ENCODE results near the gene ABCC11. TPM values are rescaled to one million over a fixed set of nuclear protein-coding genes. Genes with fewer than 3 reads are reported as not detected.
"Not testable (repeated sequence)": the region's sequence is repeated elsewhere in the genome, so short reads cannot be mapped to it uniquely, and the experiment has no call there.

The ABCC11 gene
- polyA plus RNA-seq, 3 donors = 0.15 to 0.49 TPM; not detected in 1

DNA sequence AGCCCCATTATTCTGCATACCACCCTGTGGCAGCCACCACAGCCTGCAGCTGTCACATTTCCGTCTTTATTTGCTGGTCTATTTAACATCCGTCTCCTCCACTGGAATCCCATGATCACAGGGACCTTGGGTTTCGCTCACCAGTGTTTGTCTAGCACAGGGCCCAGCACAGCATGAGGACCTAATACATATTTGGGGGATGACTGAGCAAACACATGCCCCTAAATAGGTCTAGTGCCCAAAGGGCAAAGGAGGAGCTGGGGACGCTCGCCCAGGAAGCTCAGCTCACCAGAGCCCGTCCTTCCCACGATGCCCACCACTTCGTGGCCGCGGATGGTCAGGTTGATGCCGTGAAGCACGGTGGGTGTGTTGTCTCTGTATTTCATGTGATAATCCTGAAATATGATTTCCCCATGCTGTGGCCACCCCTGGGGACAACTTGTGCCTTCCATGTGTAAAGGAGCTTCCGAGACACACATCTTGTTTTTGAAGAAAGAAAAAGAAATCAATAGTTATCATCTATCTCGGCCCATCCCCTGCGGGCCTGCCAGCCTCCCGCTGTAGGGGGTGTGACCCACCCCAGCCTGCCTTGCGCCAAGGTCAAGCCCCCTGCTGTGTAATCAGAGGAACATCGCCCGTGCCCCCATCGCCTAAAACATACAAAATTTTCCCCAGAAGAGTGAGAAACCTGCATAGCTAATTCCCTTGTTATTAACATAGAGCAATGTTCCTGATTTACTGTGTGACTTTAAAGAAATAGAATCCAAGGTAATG is 70.5 kb downstream of the ABCC11 start:
- 69 to 87% (median 85%) methylated on average over 20 of the region's 20 CpGs for WGBS, 3 donors

GRCh38 chr16:48173889-48174288 is 73.5 kb downstream of the ABCC11 start:
- no peak overlapping the region for H3K27ac ChIP-seq (ENCODE audit: low read depth, low read length)
- 32 to 81% (median 71%) methylated on average over 1 of the region's 1 CpG for WGBS, 3 donors

More for the DNA sequence above, 70.5 kb downstream of the ABCC11 start:
- no peak overlapping the region for H3K27ac ChIP-seq (ENCODE audit: low read depth, low read length)

DNA sequence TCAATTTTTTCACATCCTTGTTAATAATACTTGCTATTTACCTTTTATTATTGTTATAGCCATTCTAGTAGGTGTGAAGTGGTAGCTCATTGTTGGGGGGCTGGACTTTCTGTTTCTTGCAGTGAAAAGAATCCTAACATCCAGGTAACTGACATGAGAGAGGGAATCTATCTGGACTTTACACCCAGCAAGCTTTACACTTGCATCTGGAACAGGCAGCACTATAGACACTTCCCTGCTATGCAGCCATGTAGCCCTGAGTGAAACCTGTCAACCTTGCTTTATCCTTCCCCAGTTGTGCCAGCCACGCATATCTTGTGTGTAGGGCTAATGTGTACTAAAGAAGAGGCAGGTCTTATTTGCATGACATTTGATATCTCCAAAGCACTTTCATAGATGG is 74.7 kb downstream of the ABCC11 start:
- WGBS, 3 donors = 54 to 73% (median 71%) methylated on average over 1 of the region's 1 CpG

GRCh38 chr16:48169896-48170295 is 77.4 kb downstream of the ABCC11 start:
- H3K27ac ChIP-seq (ENCODE audit: low read depth, low read length) = no peak overlapping the region
- 60 to 83% (median 70%) methylated on average over 8 of the region's 8 CpGs for WGBS, 3 donors

More for the DNA sequence above, 74.7 kb downstream of the ABCC11 start:
- no peak overlapping the region for H3K27ac ChIP-seq (ENCODE audit: low read depth, low read length)

- H3K27ac ChIP-seq (ENCODE audit: low read depth, low read length) = no peak overlapping the region
- 62 to 93% (median 69%) methylated on average over 1 of the region's 1 CpG for WGBS, 3 donors
These were observed 79.3 kb downstream of the ABCC11 start for GRCh38 chr16:48168075-48168474.

- not testable (repeated sequence) for H3K27ac ChIP-seq (ENCODE audit: low read depth, low read length)
- 91 to 95% (median 92%) methylated on average over 5 of the region's 5 CpGs for WGBS, 3 donors
These were observed 80.7 kb downstream of the ABCC11 start for GRCh38 chr16:48166617-48167016.

DNA sequence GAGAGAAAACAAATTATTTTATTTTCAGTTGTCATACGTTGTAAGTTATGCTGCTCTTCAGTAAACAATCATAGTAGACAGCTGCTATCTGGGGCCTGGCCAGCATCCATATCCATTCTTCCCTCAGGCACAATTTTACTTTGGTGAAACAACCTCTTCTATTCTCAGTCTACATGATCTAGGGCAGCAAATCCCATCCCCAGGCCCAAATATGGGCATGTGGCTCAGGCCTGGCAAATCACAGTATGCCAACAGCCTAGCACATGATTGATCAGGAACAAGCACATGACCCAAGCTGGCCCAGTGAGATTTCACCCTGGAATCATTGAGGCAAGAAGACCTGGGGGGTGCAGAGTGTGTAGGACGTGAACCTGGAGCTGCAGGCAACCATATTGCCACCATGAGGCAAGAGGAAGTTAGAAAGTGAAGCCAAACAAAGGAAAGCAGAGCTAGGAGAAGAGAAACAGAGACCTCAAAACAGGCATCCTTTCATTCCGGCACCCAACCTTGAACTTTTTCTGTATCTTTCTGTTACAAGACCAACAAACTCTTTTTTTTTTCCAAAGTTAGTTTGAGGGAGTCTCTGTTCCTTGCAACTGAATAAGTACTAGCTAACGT is 81.3 kb downstream of the ABCC11 start:
- 80 to 88% (median 80%) methylated on average over 4 of the region's 4 CpGs for WGBS, 3 donors
- H3K27ac ChIP-seq (ENCODE audit: low read depth, low read length) = no peak overlapping the region

GRCh38 chr16:48164907-48165715 is 82.2 kb downstream of the ABCC11 start:
- H3K27ac ChIP-seq (ENCODE audit: low read depth, low read length) = no peak overlapping the region
- WGBS, 3 donors = 15 to 17% (median 17%) methylated on average over 16 of the region's 16 CpGs

DNA sequence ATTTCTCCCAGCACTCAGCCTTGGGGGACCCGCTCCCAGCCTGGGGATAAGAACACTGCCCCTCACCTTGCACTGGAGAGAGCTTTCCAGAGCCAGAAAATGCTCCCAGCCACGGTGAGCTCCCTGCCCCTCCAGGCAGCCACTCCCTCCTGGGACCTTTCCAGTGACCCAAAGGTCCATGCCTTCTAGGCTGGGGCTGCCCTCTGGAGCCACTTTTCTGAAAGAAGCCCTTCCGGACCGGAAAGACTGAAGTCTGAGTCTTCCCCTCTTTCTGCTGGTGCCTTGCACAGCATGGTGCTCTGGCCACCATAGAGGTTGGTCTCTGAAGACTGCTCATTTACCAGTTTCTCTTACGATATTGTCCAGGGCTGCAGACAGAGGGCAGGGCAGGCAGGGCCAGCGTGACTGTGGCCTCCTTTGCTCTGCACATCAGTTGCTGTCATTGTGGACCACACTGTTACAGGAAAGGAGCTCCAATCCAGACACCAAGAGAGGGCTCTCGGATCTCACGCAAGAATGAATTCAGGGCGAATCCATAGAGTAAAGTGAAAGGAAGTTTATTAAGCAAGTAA is 84.4 kb downstream of the ABCC11 start:
- WGBS, 3 donors = 69 to 78% (median 78%) methylated on average over 9 of the region's 9 CpGs

DNA sequence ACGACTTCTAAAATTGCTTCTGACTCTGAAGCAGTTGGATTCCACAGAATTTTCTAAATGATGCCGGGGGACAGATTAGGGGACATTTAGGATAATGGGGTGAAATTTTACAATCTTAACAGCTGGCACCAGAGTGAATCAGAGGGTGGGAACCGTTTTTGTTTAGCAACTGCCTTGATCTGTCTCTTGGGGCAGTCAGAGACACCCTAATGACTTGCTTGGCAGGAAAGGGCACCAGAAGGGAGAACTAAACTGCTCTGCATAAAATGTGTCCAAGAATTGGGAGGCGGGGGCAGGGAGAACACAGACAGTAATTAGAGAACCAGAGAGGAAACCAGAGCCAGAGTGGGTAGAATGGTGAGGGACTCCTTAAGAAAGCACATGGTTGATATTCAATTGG is 85.4 kb downstream of the ABCC11 start:
- no peak overlapping the region for H3K27ac ChIP-seq (ENCODE audit: low read depth, low read length)
- 64 to 72% (median 68%) methylated on average over 4 of the region's 4 CpGs for WGBS, 3 donors

More for the DNA sequence above, 84.4 kb downstream of the ABCC11 start:
- H3K27ac ChIP-seq (ENCODE audit: low read depth, low read length) = no peak overlapping the region

DNA sequence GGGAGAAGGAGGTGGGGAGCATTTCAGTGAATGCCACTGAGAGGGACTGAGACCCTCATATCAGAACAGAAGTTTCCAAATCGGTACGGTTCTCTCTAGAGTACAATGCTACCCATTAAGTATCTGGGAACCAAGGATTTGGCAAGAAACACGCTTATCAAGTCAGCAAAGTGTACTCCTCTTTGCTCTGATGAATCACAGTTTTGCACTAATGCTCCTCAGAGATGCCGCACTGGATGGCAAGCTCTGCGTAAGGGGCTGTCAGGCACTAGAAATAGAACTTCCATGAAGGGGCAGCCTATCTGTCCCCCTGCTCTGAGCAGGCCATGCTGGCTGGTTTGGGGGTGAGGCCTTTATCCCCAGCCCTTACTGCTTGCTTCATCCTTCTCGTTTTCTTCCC is 86.8 kb downstream of the ABCC11 start:
- WGBS, 3 donors = 67 to 75% (median 73%) methylated on average over 6 of the region's 6 CpGs
- H3K27ac ChIP-seq (ENCODE audit: low read depth, low read length) = no peak overlapping the region

DNA sequence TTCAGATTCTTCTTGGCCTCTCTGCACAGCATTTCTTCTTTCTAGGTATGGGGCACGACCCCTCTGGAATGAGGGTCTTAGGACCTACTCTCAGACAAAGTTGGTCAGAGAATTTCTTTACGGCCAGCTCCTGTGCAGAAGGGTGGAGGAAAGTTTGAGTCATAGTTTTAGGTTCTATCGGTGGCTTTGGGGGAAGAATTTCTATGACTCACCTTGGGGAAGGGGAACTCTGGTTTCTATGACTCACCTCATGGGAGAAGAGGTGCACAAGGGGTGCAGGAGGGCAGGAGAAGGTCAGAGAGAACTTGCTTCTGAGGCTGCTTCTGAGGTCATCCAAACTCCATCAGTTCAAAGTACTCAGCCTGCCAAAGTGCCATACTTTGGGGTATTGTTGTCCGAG is 89.0 kb downstream of the ABCC11 start:
- H3K27ac ChIP-seq (ENCODE audit: low read depth, low read length) = no peak overlapping the region
- WGBS, 3 donors = 58 to 67% (median 61%) methylated on average over 4 of the region's 4 CpGs

DNA sequence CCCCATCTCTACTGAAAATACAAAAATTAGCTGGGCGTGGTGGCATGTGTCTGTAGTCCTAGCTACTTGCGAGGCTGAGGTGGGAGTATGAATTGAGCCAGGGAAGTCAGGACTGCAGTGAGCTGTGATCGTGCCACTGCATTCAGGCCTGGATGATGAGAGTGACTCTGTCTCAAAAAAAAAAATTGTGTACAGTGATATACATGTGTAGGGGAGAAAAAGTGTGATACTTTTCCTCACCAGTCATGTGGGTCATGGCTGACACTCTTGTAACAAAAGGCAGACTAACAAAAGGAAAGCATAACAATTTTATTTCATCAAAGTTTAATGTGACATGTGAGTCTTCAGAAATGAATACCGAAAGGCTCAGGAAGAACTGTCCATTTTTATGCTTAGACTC is 89.5 kb downstream of the ABCC11 start:
- 79 to 88% (median 83%) methylated on average over 4 of the region's 4 CpGs for WGBS, 3 donors
- H3K27ac ChIP-seq (ENCODE audit: low read depth, low read length) = no peak overlapping the region

- WGBS, 3 donors = 67 to 78% (median 69%) methylated on average over 11 of the region's 11 CpGs
- H3K27ac ChIP-seq (ENCODE audit: low read depth, low read length) = no peak overlapping the region
These were observed 90.0 kb downstream of the ABCC11 start for GRCh38 chr16:48157302-48157701.

GRCh38 chr16:48156790-48157209 is 90.5 kb downstream of the ABCC11 start:
- WGBS, 3 donors = 8 to 10% (median 10%) methylated on average over 16 of the region's 16 CpGs
- no peak overlapping the region for H3K27ac ChIP-seq (ENCODE audit: low read depth, low read length)

DNA sequence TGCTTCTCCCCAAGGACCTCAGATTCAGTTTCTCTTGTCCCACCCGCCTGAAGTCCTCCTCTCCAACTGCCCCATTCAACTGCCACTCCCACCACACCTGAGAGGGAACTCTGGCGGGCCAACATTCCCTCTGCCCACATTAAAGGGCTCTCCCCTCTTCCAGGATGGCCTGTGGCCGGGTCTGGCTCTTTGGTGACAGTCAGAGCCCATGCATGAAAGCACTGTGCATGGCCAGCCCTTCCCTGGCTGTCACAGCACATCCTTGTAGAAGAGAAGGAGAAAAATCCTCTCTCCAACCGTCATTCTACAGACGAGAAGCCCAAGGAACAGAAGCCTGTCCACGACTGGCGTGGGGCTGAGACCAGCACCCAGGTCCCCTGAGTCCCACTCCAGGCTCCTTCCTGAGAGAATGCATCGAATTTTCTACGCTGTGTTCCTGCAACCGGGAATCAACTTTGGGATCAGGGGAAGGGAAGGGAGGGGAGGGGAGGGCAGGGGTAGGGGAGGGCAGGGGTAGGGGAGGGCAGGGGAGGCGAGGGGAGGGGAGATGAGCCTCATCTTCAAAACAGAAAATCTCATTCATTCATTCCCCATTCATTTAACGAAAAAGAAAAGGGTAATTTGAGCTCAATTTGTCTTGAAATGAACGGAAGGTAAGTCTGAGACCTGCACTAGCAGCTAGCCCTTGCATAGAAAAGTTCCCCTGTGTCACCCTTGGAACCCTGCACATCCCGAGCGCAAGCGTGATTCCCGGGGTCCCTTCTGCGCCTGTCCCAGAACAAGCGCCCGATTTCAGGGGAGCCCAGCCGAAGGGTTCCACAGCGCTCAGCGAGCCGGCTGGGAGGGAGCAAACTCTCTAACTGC is 91.2 kb downstream of the ABCC11 start, which contains the start of gene ABCC12:
TSS of gene ABCC12 (minus strand) at position 68 of the 864 bp plus-strand sequence. CDS start 9,569 bp downstream, outside the sequence.
- WGBS, 3 donors = 47 to 54% (median 51%) methylated on average over 23 to 24 of the region's 24 CpGs
- H3K27ac ChIP-seq (ENCODE audit: low read depth, low read length) = no peak within 1 kb of the TSS

GRCh38 chr16:48153774-48154173 is 93.6 kb downstream of the ABCC11 start:
- H3K27ac ChIP-seq (ENCODE audit: low read depth, low read length) = no peak overlapping the region
- WGBS, 3 donors = 61 to 75% (median 67%) methylated on average over 5 of the region's 5 CpGs

DNA sequence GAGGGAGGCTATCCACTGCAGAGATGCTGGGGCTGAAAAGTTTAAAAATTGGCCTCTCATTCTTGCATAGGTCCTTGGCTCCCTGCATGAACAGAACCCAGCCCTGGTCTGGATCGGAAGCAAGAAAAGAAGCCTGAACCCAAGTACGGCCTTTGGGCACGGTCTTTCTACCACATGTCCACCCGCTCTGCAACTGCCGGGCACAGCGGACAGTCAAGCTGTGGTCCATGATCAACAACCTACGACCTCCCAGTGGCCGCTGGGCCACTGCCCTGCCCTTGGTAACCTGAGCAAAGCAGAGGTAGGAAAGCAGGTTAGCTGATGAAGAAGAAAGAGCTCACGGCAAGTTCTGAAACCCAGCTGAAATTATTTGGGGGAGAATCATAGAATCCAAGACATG is 95.1 kb downstream of the ABCC11 start:
- no peak overlapping the region for H3K27ac ChIP-seq (ENCODE audit: low read depth, low read length)
- 93 to 96% (median 95%) methylated on average over 9 of the region's 9 CpGs for WGBS, 3 donors
